T47D (cell line): ENCODE data around the gene KRT12.

Source experiments
- DNase-seq, 2 experiments: peaks; one replicate each; pipeline versions ENCODE4 v3.0.0 to v3.0.0-alpha.2; 2011 to 2012; ENCODE audit warnings: low read depth in 1 of 2, low spot score in 1 of 2
- JUND ChIP-seq: IDR thresholded peaks from 2 replicates; pipeline ENCODE4 v1.6.1; 2012; ENCODE audit warnings: low read depth
- in situ Hi-C: cut with HindIII; loops from 2 replicates; pipeline ENCODE4 v1.10.0; 2016; ENCODE audit warnings: low sequenced_read_pairs, low pct_unique_long_range_greater_than_20kb

KRT12 gene

GRCh38 chr17:40901981-40902474, 35.0 kb upstream of the KRT12 start:
- TF ChIP-seq JUND: no peak
- in situ Hi-C loops: no loop called here
- no peak for DNase-seq

- no peak for TF ChIP-seq JUND
- DNase-seq: no peak
- in situ Hi-C loops: no loop called here
Measured at GRCh38 chr17:40900809-40901356, 33.9 kb upstream of the KRT12 start.

DNA sequence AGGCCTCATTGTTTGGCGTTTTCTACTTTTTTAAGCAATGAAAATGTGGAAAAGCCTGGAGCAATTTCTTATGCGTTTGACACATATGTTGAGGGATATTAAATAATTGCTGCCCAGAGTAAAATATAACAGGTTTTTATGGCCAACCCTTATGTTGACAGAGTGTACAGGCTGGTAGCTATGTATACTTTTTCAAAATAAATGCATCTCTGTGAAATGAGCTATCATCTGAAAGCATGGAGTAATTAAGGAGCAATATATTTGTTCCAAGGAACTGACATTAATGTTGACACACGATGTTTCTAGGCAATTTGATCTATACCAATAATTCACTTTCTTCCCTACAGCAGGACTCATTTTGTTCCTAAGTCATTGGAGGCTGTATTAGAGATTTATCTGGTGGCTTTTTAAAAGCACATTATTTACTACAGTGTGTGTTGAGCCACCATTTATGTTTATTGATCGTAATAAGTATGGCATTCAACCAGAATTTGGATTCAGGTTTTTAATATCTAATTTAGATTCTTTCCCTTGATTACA, 30.0 kb upstream of the KRT12 start:
- no peak for TF ChIP-seq JUND
- DNase-seq: no peak
- in situ Hi-C loops: no loop called here

- DNase-seq: no peak
- in situ Hi-C loops: no loop called here
- no peak for TF ChIP-seq JUND
Measured at GRCh38 chr17:40895106-40895730, 28.2 kb upstream of the KRT12 start.

DNA sequence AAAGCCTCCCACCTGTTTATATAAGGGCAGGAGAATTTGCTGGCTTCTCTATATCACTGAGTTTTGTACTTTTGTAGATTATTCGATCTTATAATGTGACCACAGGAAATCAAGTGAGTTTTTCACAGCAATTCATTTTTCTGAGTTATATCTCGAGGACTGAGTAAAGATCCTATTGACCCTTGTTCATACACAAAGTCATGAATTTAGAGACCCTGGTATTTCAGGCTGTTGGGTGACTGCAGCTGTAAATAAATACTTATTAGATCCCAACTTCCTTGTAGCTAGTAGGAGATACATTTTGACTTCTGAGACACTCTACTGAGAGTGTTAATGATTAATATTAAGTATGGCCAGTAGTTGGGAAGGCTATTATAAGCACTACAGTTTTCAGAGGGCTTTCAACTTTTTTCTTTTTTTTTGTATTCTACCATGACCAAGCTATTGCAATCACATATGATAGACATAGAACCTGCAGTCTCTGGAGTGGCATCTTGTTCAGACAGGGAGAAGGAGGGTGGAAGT, 21.2 kb upstream of the KRT12 start:
- TF ChIP-seq JUND: no peak
- in situ Hi-C loops: no loop called here
- no peak for DNase-seq

GRCh38 chr17:40886090-40886489, 19.1 kb upstream of the KRT12 start:
- TF ChIP-seq JUND: no peak
- DNase-seq: no peak

GRCh38 chr17:40884708-40885512, 17.9 kb upstream of the KRT12 start, which contains the start of gene KRT20:
TSS of gene KRT20 (minus strand) at chr17:40885242. CDS start at chr17:40885185, 57 bp downstream.
- DNase-seq: peak in 1 of 2 experiments; percentile 35
- no peak for TF ChIP-seq JUND
- in situ Hi-C loops: no loop called here

More at GRCh38 chr17:40886090-40886489, 19.1 kb upstream of the KRT12 start:
- in situ Hi-C loops: no loop called here

GRCh38 chr17:40883626-40884334, 16.8 kb upstream of the KRT12 start:
- TF ChIP-seq JUND: no peak
- no peak for DNase-seq
- in situ Hi-C loops: no loop called here

- no peak for DNase-seq
- no peak for TF ChIP-seq JUND
- in situ Hi-C loops: no loop called here
Measured at GRCh38 chr17:40883031-40883430, 16.0 kb upstream of the KRT12 start.

GRCh38 chr17:40879026-40879425, 12.0 kb upstream of the KRT12 start:
- no peak for DNase-seq
- no peak for TF ChIP-seq JUND

GRCh38 chr17:40878044-40878443, 11.0 kb upstream of the KRT12 start:
- no peak for DNase-seq
- TF ChIP-seq JUND: no peak
- in situ Hi-C loops: no loop called here

More at GRCh38 chr17:40879026-40879425, 12.0 kb upstream of the KRT12 start:
- in situ Hi-C loops: no loop called here

- TF ChIP-seq JUND: no peak
- no peak for DNase-seq
- in situ Hi-C loops: no loop called here
Measured at GRCh38 chr17:40873801-40874200, 6.8 kb upstream of the KRT12 start.
